WTC11 (cell line): ENCODE measurements around the gene U2AF1L4. TPM values are rescaled to one million over a fixed set of nuclear protein-coding genes. Genes with fewer than 3 reads are reported as not detected.
A peak's percentile ranks its signal among the peaks of the same experiment; 100 is the strongest.

Source experiments
- AFF4 ChIP-seq: sonication (generic); formaldehyde crosslinking; IDR thresholded peaks from 2 replicates; pipeline ENCODE4 v1.8.1; 2023; ENCODE audit warnings: mild to moderate bottlenecking, missing genetic modification reagents, borderline replicate concordance
- ATF6 ChIP-seq: sonication (generic); formaldehyde crosslinking; IDR thresholded peaks from 2 replicates; pipeline ENCODE4 v1.8.1; 2023; ENCODE audit warnings: mild to moderate bottlenecking, missing genetic modification reagents
- CBFB ChIP-seq: sonication (generic); formaldehyde crosslinking; IDR thresholded peaks from 2 replicates; pipeline ENCODE4 v1.8.1; 2022; ENCODE audit warnings: mild to moderate bottlenecking, low read depth, missing genetic modification reagents
- CREM ChIP-seq: sonication (generic); formaldehyde crosslinking; IDR thresholded peaks from 2 replicates; pipeline ENCODE4 v1.8.1; 2022; ENCODE audit warnings: mild to moderate bottlenecking, missing genetic modification reagents, moderate library complexity
- ELF4 ChIP-seq: sonication (generic); formaldehyde crosslinking; IDR thresholded peaks from 2 replicates; pipeline ENCODE4 v1.8.1; 2022; ENCODE audit warnings: low read depth, mild to moderate bottlenecking, moderate library complexity, missing genetic modification reagents
- ERG ChIP-seq: fragments of 250-450 bp; sonication (Bioruptor Pico); IDR thresholded peaks from 2 replicates; pipeline ENCODE4 v1.8.0; 2021; ENCODE audit warnings: mild to moderate bottlenecking
- ESRRA ChIP-seq: sonication (generic); formaldehyde crosslinking; IDR thresholded peaks from 2 replicates; pipeline ENCODE4 v1.8.1; 2022; ENCODE audit warnings: mild to moderate bottlenecking, missing genetic modification reagents, borderline replicate concordance
- ETV6 ChIP-seq: sonication (generic); formaldehyde crosslinking; IDR thresholded peaks from 2 replicates; pipeline ENCODE4 v1.8.1; 2022; ENCODE audit warnings: mild to moderate bottlenecking, missing genetic modification reagents
- FOXK1 ChIP-seq: sonication (generic); formaldehyde crosslinking; IDR thresholded peaks from 2 replicates; pipeline ENCODE4 v1.8.0; 2022; ENCODE audit warnings: mild to moderate bottlenecking, moderate library complexity, missing genetic modification reagents
- FOXP4 ChIP-seq: sonication (generic); formaldehyde crosslinking; IDR thresholded peaks from 2 replicates; pipeline ENCODE4 v1.8.0; 2022; ENCODE audit warnings: mild to moderate bottlenecking, missing genetic modification reagents
- HMGA2 ChIP-seq: fragments of 250-450 bp; sonication (Bioruptor Pico); IDR thresholded peaks from 2 replicates; pipeline ENCODE4 v1.4.0; 2021; ENCODE audit warnings: mild to moderate bottlenecking, moderate library complexity
- HMGXB4 ChIP-seq: sonication (generic); formaldehyde crosslinking; IDR thresholded peaks from 2 replicates; pipeline ENCODE4 v1.8.1; 2023; ENCODE audit warnings: mild to moderate bottlenecking, moderate library complexity, missing genetic modification reagents
- JUN ChIP-seq: sonication (generic); formaldehyde crosslinking; IDR thresholded peaks from 2 replicates; pipeline ENCODE4 v1.8.0; 2023; ENCODE audit warnings: mild to moderate bottlenecking, missing genetic modification reagents
- MYBL2 ChIP-seq: sonication (generic); formaldehyde crosslinking; IDR thresholded peaks from 2 replicates; pipeline ENCODE4 v1.8.1; 2023; ENCODE audit warnings: mild to moderate bottlenecking, moderate library complexity, missing genetic modification reagents
- RELA ChIP-seq: sonication (generic); formaldehyde crosslinking; IDR thresholded peaks from 2 replicates; pipeline ENCODE4 v1.8.1; 2022; ENCODE audit warnings: missing genetic modification reagents, mild to moderate bottlenecking, borderline replicate concordance
- SMAD3 ChIP-seq: sonication (generic); formaldehyde crosslinking; IDR thresholded peaks from 2 replicates; pipeline ENCODE4 v1.8.0; 2022; ENCODE audit warnings: missing genetic modification reagents, mild to moderate bottlenecking, borderline replicate concordance
- SP1 ChIP-seq: sonication (generic); formaldehyde crosslinking; conservative IDR thresholded peaks from 2 replicates; pipeline ENCODE4 v1.8.1; 2022; ENCODE audit warnings: missing genetic modification reagents
- TCF7 ChIP-seq: sonication (generic); formaldehyde crosslinking; IDR thresholded peaks from 2 replicates; pipeline ENCODE4 v1.8.0; 2022; ENCODE audit warnings: mild to moderate bottlenecking, low read depth, missing genetic modification reagents, moderate library complexity
- TEAD1 ChIP-seq: sonication (generic); formaldehyde crosslinking; IDR thresholded peaks from 2 replicates; pipeline ENCODE4 v1.8.0; 2022; ENCODE audit warnings: mild to moderate bottlenecking, missing genetic modification reagents
- USF1 ChIP-seq: sonication (generic); formaldehyde crosslinking; IDR thresholded peaks from 2 replicates; pipeline ENCODE4 v1.8.0; 2022; ENCODE audit warnings: mild to moderate bottlenecking, missing genetic modification reagents
- ZBTB21 ChIP-seq: sonication (generic); formaldehyde crosslinking; IDR thresholded peaks from 2 replicates; pipeline ENCODE4 v1.8.1; 2023; ENCODE audit warnings: mild to moderate bottlenecking, missing genetic modification reagents, borderline replicate concordance
- ZNF138 ChIP-seq: sonication (generic); formaldehyde crosslinking; conservative IDR thresholded peaks from 2 replicates; pipeline ENCODE4 v1.8.1; 2022; ENCODE audit warnings: mild to moderate bottlenecking, moderate library complexity, missing genetic modification reagents
- ZNF232 ChIP-seq: sonication (generic); formaldehyde crosslinking; IDR thresholded peaks from 2 replicates; pipeline ENCODE4 v1.8.0; 2022; ENCODE audit warnings: mild to moderate bottlenecking, missing genetic modification reagents
- ZNF317 ChIP-seq: sonication (generic); formaldehyde crosslinking; IDR thresholded peaks from 2 replicates; pipeline ENCODE4 v1.8.1; 2023; ENCODE audit warnings: low read depth, mild to moderate bottlenecking, moderate library complexity, missing genetic modification reagents, borderline replicate concordance
- ZNF396 ChIP-seq: fragments of 250-450 bp; sonication (Bioruptor Pico); IDR thresholded peaks from 2 replicates; pipeline ENCODE4 v1.8.0; 2021; ENCODE audit warnings: mild to moderate bottlenecking, moderate library complexity, borderline replicate concordance
- ZNF671 ChIP-seq: fragments of 250-450 bp; sonication (Bioruptor Pico); IDR thresholded peaks from 2 replicates; pipeline ENCODE4 v1.8.0; 2021; ENCODE audit warnings: mild to moderate bottlenecking
- total RNA-seq: library from RNA; stranded (reverse); gene quantifications from 3 replicates; pipeline ENCODE4 v1.2.3, GENCODE V29; 2021

The U2AF1L4 gene
- total RNA-seq, 1 experiment from 2014 or later = 20.9 TPM

- TF ChIP-seq AFF4 (0 out of 2 replicates have a peak, but pooled peaks have one; percentile 26), ZNF396 (CRISPR knock-in tag) (no peak), FOXK1 (CRISPR knock-in tag) (peak; percentile 94), ESRRA (peak; percentile 89), RELA (CRISPR knock-in tag) (peak; percentile 93), TEAD1 (CRISPR knock-in tag) (peak; percentile 98), ZNF232 (CRISPR knock-in tag) (peak; percentile 88; the same call in 1 of the 2 replicates), HMGXB4 (peak; percentile 71; the same call in 1 of the 2 replicates), ERG (CRISPR knock-in tag) (no peak), MYBL2 (peak; percentile 88), FOXP4 (peak; percentile 97), HMGA2 (CRISPR knock-in tag) (no peak), TCF7 (CRISPR knock-in tag) (peak; percentile 95), ETV6 (CRISPR knock-in tag) (peak; percentile 94), JUN (peak; percentile 97), ZNF138 (CRISPR knock-in tag) (peak; percentile 86), SMAD3 (CRISPR knock-in tag) (peak; percentile 93), ZNF671 (CRISPR knock-in tag) (no peak), ATF6 (CRISPR knock-in tag) (peak; percentile 63; the same call in 1 of the 2 replicates), ELF4 (0 out of 2 replicates have a peak, but pooled peaks have one; percentile 35), ZBTB21 (CRISPR knock-in tag) (peak; percentile 90), CREM (CRISPR knock-in tag) (peak; percentile 61; the same call in 1 of the 2 replicates), USF1 (CRISPR knock-in tag) (peak; percentile 90), CBFB (0 out of 2 replicates have a peak, but pooled peaks have one; percentile 62), ZNF317 (CRISPR knock-in tag) (no peak; the same call in 1 of the 2 replicates), SP1 (CRISPR knock-in tag) (peak; percentile 74)
Observed at GRCh38 chr19:35704218-35704617, 41.0 kb downstream of the U2AF1L4 start, which contains the start of gene ZBTB32 (continued).
